GM12878 (cell line): ENCODE measurements around the gene SMG6. TPM values are rescaled to one million over a fixed set of nuclear protein-coding genes. Genes with fewer than 3 reads are reported as not detected.

Experiments
- ATF7 ChIP-seq: fragments of 450-650 bp; IDR thresholded peaks from 2 replicates; pipeline ENCODE4 v1.6.1; 2016; ENCODE audit warnings: low read depth, mild to moderate bottlenecking
- CHD4 ChIP-seq: fragments of 200-600 bp; sonication (generic); IDR thresholded peaks from 2 replicates; pipeline ENCODE4 v1.6.1; 2016; ENCODE audit warnings: mild to moderate bottlenecking
- CREB1 ChIP-seq: IDR thresholded peaks from 2 replicates; pipeline ENCODE4 v1.6.1; 2012; ENCODE audit warnings: low read depth, mild to moderate bottlenecking, inconsistent platforms
- CTCF ChIP-seq, 3 experiments: IDR thresholded peaks in 2 of 3; conservative IDR thresholded peaks in 1 of 3; 2 replicates each; pipeline ENCODE4 v1.5.1; 2011; ENCODE audit warnings: low read depth in 3 of 3, low read length in 3 of 3, mild to moderate bottlenecking in 3 of 3, control low read depth in 2 of 3, moderate library complexity in 2 of 3, inconsistent platforms in 1 of 3, mixed read lengths in 1 of 3; ENCODE audit not compliant: control insufficient read depth in 2 of 3, insufficient read depth in 1 of 3; ENCODE audit errors: extremely low read depth in 1 of 3
- EED ChIP-seq: sonication (generic); IDR thresholded peaks from 2 replicates; pipeline ENCODE4 v1.6.1; 2016; ENCODE audit warnings: antibody characterized with exemption, low read depth
- ETV6 ChIP-seq, 2 experiments: fragments of 450-650 bp in 1 of 2; IDR thresholded peaks in 1 of 2; conservative IDR thresholded peaks in 1 of 2; 2 replicates each; pipeline ENCODE4 v1.6.1; 2014; ENCODE audit warnings: antibody characterized with exemption in 1 of 2, borderline replicate concordance in 1 of 2, low read depth in 1 of 2, mild to moderate bottlenecking in 1 of 2, moderate library complexity in 1 of 2
- FOXK2 ChIP-seq: fragments of 450-650 bp; IDR thresholded peaks from 2 replicates; pipeline ENCODE4 v1.6.1; 2017; ENCODE audit warnings: mild to moderate bottlenecking, moderate library complexity
- GABPA ChIP-seq: IDR thresholded peaks from 2 replicates; pipeline ENCODE4 v1.6.1; 2014; ENCODE audit warnings: antibody characterized with exemption, low read depth, mild to moderate bottlenecking, inconsistent platforms
- HDAC6 ChIP-seq: fragments of 200-600 bp; sonication (generic); IDR thresholded peaks from one replicate; pipeline ENCODE4 v1.8.0; 2017; ENCODE audit warnings: antibody characterized with exemption; ENCODE audit not compliant: unreplicated experiment
- JUND ChIP-seq: IDR thresholded peaks from 2 replicates; pipeline ENCODE4 v1.6.1; 2012; ENCODE audit warnings: low read depth, mild to moderate bottlenecking, low read length, improper control_type of control experiment, moderate library complexity
- MEF2B ChIP-seq: fragments of 450-650 bp; IDR thresholded peaks from 2 replicates; pipeline ENCODE4 v1.6.1; 2018; ENCODE audit warnings: mild to moderate bottlenecking, moderate library complexity; ENCODE audit not compliant: partially characterized antibody, poor library complexity, severe bottlenecking
- NBN ChIP-seq: fragments of 450-650 bp; IDR thresholded peaks from 2 replicates; pipeline ENCODE4 v1.6.1; 2016
- NKRF ChIP-seq: fragments of 450-650 bp; conservative IDR thresholded peaks from 2 replicates; pipeline ENCODE4 v1.6.1; 2017; ENCODE audit warnings: mild to moderate bottlenecking, moderate library complexity
- SREBF1 ChIP-seq: IDR thresholded peaks from 2 replicates; pipeline ENCODE4 v1.6.1; 2012; ENCODE audit warnings: mild to moderate bottlenecking, low read length
- SREBF2 ChIP-seq: IDR thresholded peaks from 2 replicates; pipeline ENCODE4 v1.6.1; 2012; ENCODE audit warnings: mild to moderate bottlenecking, low read length
- USF1 ChIP-seq: IDR thresholded peaks from 2 replicates; pipeline ENCODE4 v1.6.1; 2011; ENCODE audit warnings: borderline replicate concordance, low read depth, mild to moderate bottlenecking, moderate library complexity, mixed read lengths, low read length; ENCODE audit not compliant: insufficient read depth; ENCODE audit errors: extremely low read length
- YY1 ChIP-seq: IDR thresholded peaks from 2 replicates; pipeline ENCODE4 v1.6.1; 2011; ENCODE audit warnings: low read depth, mild to moderate bottlenecking, low read length
- ZBED1 ChIP-seq: IDR thresholded peaks from 2 replicates; pipeline ENCODE4 v1.6.1; 2016; ENCODE audit warnings: borderline replicate concordance
- ZNF384 ChIP-seq: IDR thresholded peaks from 2 replicates; pipeline ENCODE4 v1.6.1; 2012; ENCODE audit warnings: low read depth, mild to moderate bottlenecking, low read length, improper control_type of control experiment, borderline replicate concordance
- ZNF687 ChIP-seq: fragments of 450-650 bp; IDR thresholded peaks from 2 replicates; pipeline ENCODE4 v1.6.1; 2017; ENCODE audit warnings: mild to moderate bottlenecking, moderate library complexity
- polyA plus RNA-seq, 11 experiments: library from polyadenylated mRNA; depleted of rRNA in 4 of 11; unstranded in 6 of 11; stranded (reverse) in 5 of 11; fragments of >200 nt; fragmentation: Nextera tagmentation in 4 of 11; fragmentation: Illumina TruSeq in 1 of 11; extraction: Ambion mirVana in 4 of 11; extraction: Trizol in 1 of 11; gene quantifications; 1 replicate in 1 of 11; 2 replicates in 10 of 11; pipeline versions ENCODE4 v1.2.1 to v1.2.3, GENCODE V29; 2011 to 2016; ENCODE audit warnings: inconsistent platforms in 2 of 11, missing spikeins in 2 of 11, low read depth in 1 of 11
- total RNA-seq, 4 experiments: library from RNA; depleted of rRNA in 3 of 4; stranded (reverse); fragments of >200 nt in 3 of 4; fragmentation: Illumina TruSeq in 1 of 4; extraction: Trizol in 1 of 4; gene quantifications; 2 replicates each; pipeline versions ENCODE4 v1.2.1 to v1.2.3, GENCODE V29; 2013 to 2021

SMG6 gene
- total and polyA plus RNA-seq, 10 of the 15 experiments (the other 5 are each of a cell fraction or from before 2014, with no cell fraction given): 0.58 to 28.7 (median 15.7) TPM

GRCh38 chr17:2087597-2088211 is 215.9 kb downstream of the SMG6 start (continued):
- TF ChIP-seq CTCF (IDR thresholded peaks at IDR 0.05 in 2 of 3, conservative IDR thresholded peaks at IDR 0.05 in 1 of 3; ENCODE audit: control insufficient read depth in 2 of 3, extremely low read depth in 1 of 3, insufficient read depth in 1 of 3, low read depth in 3 of 3, low read length in 3 of 3) (no peak), SREBF1 (no peak), ZNF384 (no peak), ETV6 (conservative IDR thresholded peaks at IDR 0.05 in 1 of 2, IDR thresholded peaks at IDR 0.05 in 1 of 2; ENCODE audit: borderline replicate concordance in 1 of 2, low read depth in 1 of 2) (peak in 1 of 2 experiments; percentile 98; a peak in 2 of 4 replicates), NKRF (no peak), FOXK2 (no peak), NBN (peak; percentile 92), SREBF2 (no peak), EED (peak; percentile 99), GABPA (no peak), ATF7 (peak; percentile 93), JUND (peak; percentile 87), USF1 (no peak), ZBED1 (peak; percentile 98), YY1 (0 out of 2 replicates have a peak, but pooled peaks have one; percentile 53), HDAC6 (no peak), CREB1 (no peak), CHD4 (no peak), MEF2B (peak; percentile 88), ZNF687 (peak; percentile 98)
